Endothelial cell of umbilical vein (primary cell): Measurements from ENCODE around the gene RNF11. TPM values are rescaled to one million over a fixed set of nuclear protein-coding genes. Genes with fewer than 3 reads are reported as not detected.

Experiments
- BruUV-seq: library from RNA; stranded (reverse); fragments of 400-500 nt; replicated peaks from 2 replicates; lab custom pipeline; 2021; lab: Mats Ljungman, UMichigan
- CTCF ChIA-PET: fragments of 300-600, 350-600 bp; sonication (Branson Sonifier 250); formaldehyde crosslinking; loops from one replicate; lab custom pipeline; 2021; ENCODE audit warnings: antibody characterized with exemption, inconsistent platforms; lab: Charles Lee
- POLR2A ChIA-PET: fragments of 300-600, 350-600 bp; sonication (Branson Sonifier 250); formaldehyde crosslinking; loops from one replicate; lab custom pipeline; 2021; ENCODE audit warnings: antibody characterized with exemption, inconsistent platforms; lab: Charles Lee
- DNase-seq: peaks from one replicate; pipeline ENCODE4 v3.0.0-alpha.2; 2011; ENCODE audit warnings: low read depth, low spot score
- FAIRE-seq: peaks from 2 replicates; lab custom pipeline; 2011; peaks lifted over from hg19 to GRCh38; lab: Jason Lieb, UNC
- H2AFZ ChIP-seq: 2 replicates; pipeline ENCODE4 v1.6.0; 2012; ENCODE audit warnings: low read depth, low read length, control low read depth, inconsistent platforms
- H3K27ac ChIP-seq: 2 replicates; pipeline ENCODE4 v1.5.1; 2011; ENCODE audit warnings: low read depth, mild to moderate bottlenecking, control low read depth, low read length, moderate library complexity; ENCODE audit not compliant: insufficient read depth
- H3K27me3 ChIP-seq, 2 experiments: 2 replicates each; pipeline versions ENCODE4 v1.6.0 to v1.6.1; 2011; ENCODE audit warnings: low read length in 2 of 2, mixed read lengths in 1 of 2; ENCODE audit not compliant: control insufficient read depth in 2 of 2, insufficient read depth in 2 of 2
- H3K36me3 ChIP-seq, 2 experiments: 2 replicates in 1 of 2; 3 replicates in 1 of 2; pipeline ENCODE4 v1.5.1; 2011; ENCODE audit warnings: low read length in 2 of 2, mild to moderate bottlenecking in 1 of 2, moderate library complexity in 1 of 2; ENCODE audit not compliant: control insufficient read depth in 2 of 2, insufficient read depth in 2 of 2; ENCODE audit errors: extremely low read depth in 1 of 2
- H3K4me1 ChIP-seq: 3 replicates; pipeline ENCODE4 v1.5.1; 2011; ENCODE audit warnings: mild to moderate bottlenecking, low read length; ENCODE audit not compliant: control insufficient read depth, insufficient read depth; ENCODE audit errors: extremely low read depth
- H3K4me2 ChIP-seq: 2 replicates; pipeline ENCODE4 v1.6.1; 2011; ENCODE audit warnings: low read length, control low read depth, mixed read lengths; ENCODE audit not compliant: insufficient read depth
- H3K4me3 ChIP-seq, 3 experiments: fragments of 200-600 bp in 1 of 3; sonication (generic), shearing (Covaris generic) in 1 of 3; replicated peaks in 1 of 3; 2 replicates each; pipeline ENCODE4 v1.5.1; 2011 to 2016; ENCODE audit warnings: control low read depth in 3 of 3, low read length in 3 of 3, mild to moderate bottlenecking in 2 of 3, inconsistent platforms in 1 of 3, low read depth in 1 of 3, moderate library complexity in 1 of 3; ENCODE audit not compliant: insufficient read depth in 1 of 3
- H3K79me2 ChIP-seq: 2 replicates; pipeline ENCODE4 v1.6.0; 2012; ENCODE audit warnings: low read length, inconsistent platforms; ENCODE audit not compliant: control insufficient read depth, insufficient read depth
- H3K9ac ChIP-seq: replicated peaks from 2 replicates; pipeline ENCODE3; 2011; ENCODE audit warnings: low read length, control low read depth; ENCODE audit not compliant: insufficient read depth; ENCODE audit errors: extremely low read depth
- H3K9me1 ChIP-seq: replicated peaks from 3 replicates; pipeline ENCODE4 v1.6.0; 2011; ENCODE audit warnings: mild to moderate bottlenecking, low read length; ENCODE audit not compliant: control insufficient read depth, insufficient read depth; ENCODE audit errors: extremely low read depth
- H3K9me3 ChIP-seq: replicated peaks from 2 replicates; pipeline ENCODE4 v1.5.1; 2012; ENCODE audit warnings: low read length, inconsistent platforms; ENCODE audit not compliant: control insufficient read depth, insufficient read depth
- H4K20me1 ChIP-seq: replicated peaks from 2 replicates; pipeline ENCODE3; 2011; ENCODE audit warnings: mild to moderate bottlenecking, low read length; ENCODE audit not compliant: control insufficient read depth, insufficient read depth; ENCODE audit errors: extremely low read depth
- EZH2 ChIP-seq: IDR thresholded peaks from 2 replicates; pipeline ENCODE4 v1.6.1; 2012; ENCODE audit warnings: borderline replicate concordance, low read depth, mild to moderate bottlenecking, moderate library complexity, low read length, inconsistent platforms; ENCODE audit not compliant: severe bottlenecking
- FOS ChIP-seq: IDR thresholded peaks from 2 replicates; pipeline ENCODE4 v1.6.1; 2011; ENCODE audit warnings: mild to moderate bottlenecking, low read length, moderate library complexity, borderline replicate concordance; ENCODE audit not compliant: insufficient read depth
- GATA2 ChIP-seq: IDR thresholded peaks from 2 replicates; pipeline ENCODE4 v1.7.0; 2011; ENCODE audit warnings: low read depth, mild to moderate bottlenecking, moderate library complexity, mixed read lengths, low read length; ENCODE audit not compliant: insufficient read length, insufficient read depth
- MYC ChIP-seq: IDR thresholded peaks from one replicate; pipeline ENCODE4 v1.6.1; 2011; ENCODE audit warnings: mild to moderate bottlenecking, low read depth, low read length
- POLR2A ChIP-seq: IDR thresholded peaks from 2 replicates; pipeline ENCODE4 v1.6.1; 2012; ENCODE audit warnings: low read depth, mild to moderate bottlenecking, control low read depth, low read length
- POLR2AphosphoS5 ChIP-seq: IDR thresholded peaks from 2 replicates; pipeline ENCODE4 v1.6.1; 2012; ENCODE audit warnings: low read depth, mild to moderate bottlenecking, control low read depth, low read length, moderate library complexity; ENCODE audit not compliant: insufficient read depth
- dilution Hi-C: fragments of 300-500 bp; cut with MboI; formaldehyde crosslinking; loops from one replicate; pipeline ENCODE4 v1.15.0; 2019; ENCODE audit warnings: low sequenced_read_pairs; ENCODE audit not compliant: extremely low pct_ligation_motif_present
- intact Hi-C: fragments of 100-400 bp; cut with micrococcal nuclease; formaldehyde crosslinking; loops from one replicate; pipeline ENCODE4 v1.10.0; 2022
- polyA plus RNA-seq, 4 experiments: library from polyadenylated mRNA; depleted of rRNA in 3 of 4; stranded (reverse) in 3 of 4; unstranded in 1 of 4; fragments of >200 nt; gene quantifications; 2 replicates each; pipeline versions ENCODE4 v1.2.1 to v1.2.3, GENCODE V29; 2011 to 2012; ENCODE audit warnings: missing spikeins in 1 of 4
- total RNA-seq: library from RNA; stranded (reverse); gene quantifications from 2 replicates; pipeline ENCODE4 v1.2.3, GENCODE V29; 2021
- TF ChIP-seq, protein P1 (sequence below), 2 donors: IDR thresholded peaks; 1 replicate in 1 of 2; 2 replicates in 1 of 2; pipeline ENCODE4 v1.5.1; 2011; ENCODE audit warnings: low read length in 2 of 2, mild to moderate bottlenecking in 2 of 2, moderate library complexity in 2 of 2, control low read depth in 1 of 2, inconsistent platforms in 1 of 2, low read depth in 1 of 2; ENCODE audit not compliant: insufficient read depth in 1 of 2; ENCODE audit errors: extremely low read depth in 1 of 2
- TF ChIP-seq, protein P2 (sequence below): IDR thresholded peaks from 2 replicates; pipeline ENCODE4 v1.6.1; 2011; ENCODE audit not compliant: insufficient read depth, insufficient read length

RNF11 gene
- total and polyA plus RNA-seq, 2 donors (not counting 3 experiments of a cell fraction or from before 2014, with no cell fraction given), result 75.2 to 82.9 TPM

- H3K9ac ChIP-seq, result no peak overlapping the region
- H3K79me2 ChIP-seq, result peaks cover 44% of the 10 kb centered on the region
- no peaks in the 10 kb centered on the region for H4K20me1 ChIP-seq
- H2AFZ ChIP-seq, result no peak overlapping the region
- DNase-seq, result no peak
- dilution Hi-C loops, result no loop called here
- no TSS peak for BruUV-seq
- CTCF ChIA-PET, result interaction anchor here (1.1 kb wide), 1 partner anchor 28 kb away, joined by 4 read pairs; no protein-coding TSS in a partner anchor
- H3K27ac ChIP-seq, result peak overlapping the region; percentile 35
- intact Hi-C loops, result no loop called here
- H3K36me3 ChIP-seq, result peaks cover 5 to 6% of the 10 kb centered on the region in 2 experiments
- peaks cover 42% of the 10 kb centered on the region for H3K4me1 ChIP-seq
- peaks cover 2% of the 10 kb centered on the region for H3K9me1 ChIP-seq
- H3K27me3 ChIP-seq, result no peaks in the 10 kb centered on the region
- POLR2A ChIA-PET, result no interaction called here
- no peak for FAIRE-seq
- no peaks in the 10 kb centered on the region for H3K9me3 ChIP-seq
- TF ChIP-seq POLR2A, result no peak
- TF ChIP-seq EZH2, result no peak
- TF ChIP-seq POLR2AphosphoS5, result no peak
- TF ChIP-seq MYC, result no peak
- TF ChIP-seq FOS, result no peak
- no peak for TF ChIP-seq GATA2
- TF ChIP-seq, protein P1, sequence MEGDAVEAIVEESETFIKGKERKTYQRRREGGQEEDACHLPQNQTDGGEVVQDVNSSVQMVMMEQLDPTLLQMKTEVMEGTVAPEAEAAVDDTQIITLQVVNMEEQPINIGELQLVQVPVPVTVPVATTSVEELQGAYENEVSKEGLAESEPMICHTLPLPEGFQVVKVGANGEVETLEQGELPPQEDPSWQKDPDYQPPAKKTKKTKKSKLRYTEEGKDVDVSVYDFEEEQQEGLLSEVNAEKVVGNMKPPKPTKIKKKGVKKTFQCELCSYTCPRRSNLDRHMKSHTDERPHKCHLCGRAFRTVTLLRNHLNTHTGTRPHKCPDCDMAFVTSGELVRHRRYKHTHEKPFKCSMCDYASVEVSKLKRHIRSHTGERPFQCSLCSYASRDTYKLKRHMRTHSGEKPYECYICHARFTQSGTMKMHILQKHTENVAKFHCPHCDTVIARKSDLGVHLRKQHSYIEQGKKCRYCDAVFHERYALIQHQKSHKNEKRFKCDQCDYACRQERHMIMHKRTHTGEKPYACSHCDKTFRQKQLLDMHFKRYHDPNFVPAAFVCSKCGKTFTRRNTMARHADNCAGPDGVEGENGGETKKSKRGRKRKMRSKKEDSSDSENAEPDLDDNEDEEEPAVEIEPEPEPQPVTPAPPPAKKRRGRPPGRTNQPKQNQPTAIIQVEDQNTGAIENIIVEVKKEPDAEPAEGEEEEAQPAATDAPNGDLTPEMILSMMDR (IDR thresholded peaks at IDR 0.05; ENCODE audit: extremely low read depth in 1 of 2, insufficient read depth in 1 of 2, low read depth in 1 of 2, low read length in 2 of 2), result no peak
- TF ChIP-seq, protein P2, sequence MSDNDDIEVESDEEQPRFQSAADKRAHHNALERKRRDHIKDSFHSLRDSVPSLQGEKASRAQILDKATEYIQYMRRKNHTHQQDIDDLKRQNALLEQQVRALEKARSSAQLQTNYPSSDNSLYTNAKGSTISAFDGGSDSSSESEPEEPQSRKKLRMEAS, result no peak
- H3K4me3 ChIP-seq, result no peak overlapping the region
- H3K4me2 ChIP-seq, result peak overlapping the region; percentile 74
These were observed 32.6 kb downstream of the RNF11 start for GRCh38 chr1:51268634-51269033.
